Fibroblast of pulmonary artery (primary cell): ENCODE results near the gene INTS2.

ENCODE experiments used
- DNase-seq: peaks from one replicate; pipeline ENCODE4 v3.0.0-alpha.2; 2010; ENCODE audit warnings: low read depth
- H3K4me3 ChIP-seq: replicated peaks from 2 replicates; pipeline ENCODE4 v1.5.1; 2011; ENCODE audit warnings: low read depth, mild to moderate bottlenecking, control low read depth, low read length, moderate library complexity
- TF ChIP-seq, protein P1 (sequence below): IDR thresholded peaks from 2 replicates; pipeline ENCODE4 v1.5.1; 2011; ENCODE audit warnings: mild to moderate bottlenecking, control low read depth, low read length, inconsistent platforms; ENCODE audit errors: missing control alignments

The INTS2 gene

DNA sequence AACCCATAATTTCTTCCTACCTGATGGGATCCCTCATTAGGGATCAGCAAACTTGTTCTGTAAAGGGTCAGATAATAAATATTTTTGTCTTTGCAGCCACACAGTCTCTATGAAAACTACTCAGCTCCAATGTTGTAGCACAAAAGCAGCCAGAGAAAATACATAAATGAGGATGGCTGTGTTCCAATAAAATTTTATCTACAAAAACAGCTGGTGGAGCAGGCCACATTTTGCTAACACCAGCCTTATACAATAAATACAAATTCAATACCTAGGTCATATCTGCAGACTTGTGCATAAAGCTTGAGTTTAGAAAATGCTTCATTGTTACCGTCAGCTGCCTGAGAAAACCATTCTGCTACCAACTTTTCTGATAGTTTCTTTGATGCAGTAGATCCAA lies 38.4 kb upstream of the INTS2 start:
- DNase-seq: no peak
- H3K4me3 ChIP-seq: no peak overlapping the region
- TF ChIP-seq, protein P1, sequence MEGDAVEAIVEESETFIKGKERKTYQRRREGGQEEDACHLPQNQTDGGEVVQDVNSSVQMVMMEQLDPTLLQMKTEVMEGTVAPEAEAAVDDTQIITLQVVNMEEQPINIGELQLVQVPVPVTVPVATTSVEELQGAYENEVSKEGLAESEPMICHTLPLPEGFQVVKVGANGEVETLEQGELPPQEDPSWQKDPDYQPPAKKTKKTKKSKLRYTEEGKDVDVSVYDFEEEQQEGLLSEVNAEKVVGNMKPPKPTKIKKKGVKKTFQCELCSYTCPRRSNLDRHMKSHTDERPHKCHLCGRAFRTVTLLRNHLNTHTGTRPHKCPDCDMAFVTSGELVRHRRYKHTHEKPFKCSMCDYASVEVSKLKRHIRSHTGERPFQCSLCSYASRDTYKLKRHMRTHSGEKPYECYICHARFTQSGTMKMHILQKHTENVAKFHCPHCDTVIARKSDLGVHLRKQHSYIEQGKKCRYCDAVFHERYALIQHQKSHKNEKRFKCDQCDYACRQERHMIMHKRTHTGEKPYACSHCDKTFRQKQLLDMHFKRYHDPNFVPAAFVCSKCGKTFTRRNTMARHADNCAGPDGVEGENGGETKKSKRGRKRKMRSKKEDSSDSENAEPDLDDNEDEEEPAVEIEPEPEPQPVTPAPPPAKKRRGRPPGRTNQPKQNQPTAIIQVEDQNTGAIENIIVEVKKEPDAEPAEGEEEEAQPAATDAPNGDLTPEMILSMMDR: no peak

DNA sequence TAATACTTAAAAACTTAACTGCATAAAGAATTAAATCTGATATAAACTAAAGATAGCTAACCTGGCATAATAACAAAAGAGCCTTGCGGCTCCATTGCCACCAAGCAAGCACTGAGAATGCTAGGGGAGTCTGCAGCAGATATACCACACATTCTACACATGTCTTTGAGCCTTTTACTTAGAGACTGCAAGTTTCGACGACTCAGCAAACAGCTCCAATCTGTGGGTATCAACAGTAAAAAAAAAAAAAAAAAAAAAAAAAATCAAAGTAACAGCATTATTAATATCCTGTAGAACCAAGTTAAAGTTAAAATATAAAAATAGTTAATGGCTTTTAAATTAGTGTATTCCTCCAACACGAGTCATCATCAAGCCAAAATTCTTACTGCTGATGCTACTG lies 27.8 kb upstream of the INTS2 start:
- TF ChIP-seq, protein P1: no peak
- DNase-seq: no peak

DNA sequence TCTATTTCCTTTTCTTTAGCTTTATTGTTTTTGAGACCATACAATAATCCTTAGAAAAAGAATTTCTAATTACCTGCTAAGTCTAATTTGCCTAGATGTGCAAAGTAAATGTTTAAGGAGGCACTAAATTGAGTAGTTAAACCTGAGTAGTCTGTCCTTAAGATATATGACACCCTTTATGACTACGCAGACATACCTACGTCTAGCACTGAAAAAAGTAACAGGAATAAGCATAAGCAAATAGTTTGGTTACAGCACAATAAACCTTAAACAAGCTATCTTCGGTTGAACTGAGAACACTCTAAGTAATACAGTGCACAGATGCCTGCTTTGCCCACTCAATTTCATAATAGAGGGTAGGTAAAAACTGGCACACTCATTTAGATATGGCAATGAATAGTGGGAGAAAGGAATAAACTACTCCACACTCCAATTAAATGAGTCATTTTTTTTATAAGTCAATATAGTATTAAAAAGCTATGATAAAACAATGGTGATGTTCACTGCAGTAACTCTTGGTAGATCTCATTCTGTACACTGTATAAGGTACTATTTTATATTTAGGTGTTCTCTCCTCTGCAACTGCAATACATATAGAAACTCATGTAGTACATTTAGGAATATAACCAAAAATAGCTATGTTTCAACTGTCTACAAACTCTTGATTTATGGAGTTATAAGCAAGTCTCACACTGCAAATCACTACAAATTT lies 19.7 kb upstream of the INTS2 start:
- no peak overlapping the region for H3K4me3 ChIP-seq
- TF ChIP-seq, protein P1: no peak
- DNase-seq: no peak

More for the DNA sequence above, 27.8 kb upstream of the INTS2 start:
- no peak overlapping the region for H3K4me3 ChIP-seq

DNA sequence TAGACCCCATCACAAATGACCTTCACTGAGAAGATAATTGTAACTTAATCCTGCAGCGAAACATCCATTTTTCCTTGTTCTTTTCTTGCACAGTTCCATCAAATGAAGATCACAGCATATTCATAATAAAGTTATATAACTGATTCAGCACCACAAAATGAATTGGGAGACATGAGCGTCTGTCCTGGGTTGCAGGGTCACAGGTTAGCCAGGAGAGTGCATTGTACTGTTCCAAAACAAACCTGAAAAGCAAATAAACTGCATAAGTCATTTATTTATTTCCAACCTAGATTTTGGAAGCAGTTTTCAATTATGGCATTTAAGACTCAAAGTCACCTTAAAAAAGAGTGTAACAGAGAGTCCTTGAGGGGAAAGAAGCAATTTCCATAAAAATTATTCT lies 18.6 kb upstream of the INTS2 start:
- TF ChIP-seq, protein P1: no peak
- no peak for DNase-seq
- H3K4me3 ChIP-seq: no peak overlapping the region

DNA sequence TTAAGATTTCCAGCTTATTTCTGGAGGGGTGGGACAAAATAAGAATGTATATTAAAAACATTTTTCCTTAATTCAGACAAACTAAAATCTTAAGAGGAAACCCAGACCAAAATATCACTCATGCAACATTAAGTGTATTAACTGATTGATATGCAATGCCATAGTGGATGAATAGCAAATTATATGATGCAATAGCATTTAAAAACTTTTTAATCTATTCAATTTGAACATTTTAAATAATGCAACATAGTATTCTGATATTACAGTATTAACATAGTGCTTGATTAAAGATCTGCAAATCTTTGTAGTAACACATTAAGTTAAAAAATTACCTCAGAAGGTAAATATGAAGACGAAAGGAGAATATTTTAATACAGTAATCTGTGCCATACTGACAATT lies 15.3 kb upstream of the INTS2 start:
- no peak for DNase-seq
- H3K4me3 ChIP-seq: no peak overlapping the region
- TF ChIP-seq, protein P1: no peak

DNA sequence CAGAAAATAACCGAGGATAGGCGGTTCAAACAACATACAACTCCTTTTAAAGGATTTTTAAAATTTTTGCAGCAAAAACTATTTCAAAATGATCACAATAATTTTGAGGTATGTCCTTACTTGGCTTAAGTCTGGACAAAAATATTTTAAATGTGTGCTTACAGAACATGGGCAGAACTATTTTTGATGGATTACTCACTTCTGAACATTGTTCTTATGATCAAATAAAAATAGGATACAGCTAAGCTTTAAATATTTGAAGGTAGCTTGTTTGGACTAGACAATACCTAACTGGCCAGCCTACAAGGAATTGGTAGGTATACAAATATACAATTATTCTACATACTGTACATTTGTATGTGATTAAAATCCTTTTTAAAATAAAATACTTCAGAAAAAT lies 14.3 kb upstream of the INTS2 start:
- no peak overlapping the region for H3K4me3 ChIP-seq
- TF ChIP-seq, protein P1: no peak
- DNase-seq: no peak

DNA sequence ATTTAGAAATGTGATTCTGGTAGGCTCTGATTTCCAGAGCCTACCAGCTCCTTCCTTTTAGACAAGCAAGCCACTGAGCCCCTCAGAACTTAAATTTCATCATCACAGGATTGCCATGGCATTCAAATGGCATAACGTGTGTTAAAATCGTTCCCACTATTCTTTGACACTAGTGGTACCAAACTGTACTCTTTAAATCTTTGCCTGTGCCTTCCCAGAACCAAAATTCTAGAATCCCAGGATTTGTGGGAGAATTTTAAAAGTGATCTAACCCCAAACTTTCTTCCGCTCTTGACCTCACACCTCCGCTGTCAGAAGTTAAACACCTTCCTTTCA lies 287 bp upstream of the INTS2 start:
- TF ChIP-seq, protein P1: no peak
- no peak for DNase-seq
- peak overlapping the region; percentile 92 for H3K4me3 ChIP-seq
